ENCODE data around the gene TBC1D30. TPM values are rescaled to one million over a fixed set of nuclear protein-coding genes. Genes with fewer than 3 reads are reported as not detected.

The TBC1D30 gene
- total RNA-seq, 1 donor, result 0.72 TPM

DNA sequence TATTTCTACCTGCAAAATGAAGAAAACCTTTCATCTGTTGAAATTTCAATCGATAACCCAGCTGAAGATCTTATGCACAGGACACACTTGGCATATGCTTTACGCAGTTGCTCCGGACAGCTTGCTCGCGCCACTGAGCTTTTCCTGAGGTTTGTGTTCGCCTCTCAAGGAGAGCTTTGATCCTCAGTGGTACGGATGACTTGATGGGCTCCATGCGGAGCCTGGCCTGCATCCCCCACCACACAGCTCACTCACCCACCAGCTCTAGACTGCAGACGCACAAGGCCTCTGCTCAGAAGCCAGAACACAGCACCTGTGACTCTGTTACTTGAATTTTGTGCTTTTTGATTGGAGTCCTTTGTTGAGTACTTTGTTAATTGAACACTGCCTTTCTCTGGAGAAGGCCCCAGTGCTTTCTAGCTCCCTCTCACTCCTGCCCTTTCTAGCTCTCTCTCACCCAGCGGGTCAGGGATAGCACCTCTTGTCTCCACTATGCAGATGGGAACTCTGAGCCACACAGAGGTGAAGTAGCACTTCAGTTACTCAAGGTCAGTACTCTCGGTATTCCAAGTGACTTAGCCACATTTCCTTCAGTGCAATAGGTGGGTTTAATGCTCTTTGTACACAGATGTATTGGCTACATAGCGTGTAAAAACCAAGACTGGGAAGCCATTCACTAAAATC, 52.1 kb downstream of the TBC1D30 start:
- Histone ChIP-seq H3K27ac (ENCODE audit: low read depth, low read length) (no peak overlapping the region), H3K36me3 (ENCODE audit: insufficient read depth, low read length) (no peaks in the 10 kb centered on the region), H2AFZ (ENCODE audit: low read length) (no peak overlapping the region), H4K20me1 (ENCODE audit: insufficient read depth, low read length) (no peaks in the 10 kb centered on the region), H3K4me1 (ENCODE audit: insufficient read depth, low read length) (no peaks in the 10 kb centered on the region), H3K27me3 (ENCODE audit: insufficient read depth, low read length) (peaks cover 32% of the 10 kb centered on the region), H3K4me3 (ENCODE audit: insufficient read depth, low read length) (no peak overlapping the region), H3K9me3 (ENCODE audit: low read depth, low read length) (no peaks in the 10 kb centered on the region), H3K79me2 (ENCODE audit: insufficient read depth, low read length) (no peaks in the 10 kb centered on the region), H3K4me2 (ENCODE audit: insufficient read depth, low read length) (peak overlapping the region; percentile 52)
- no peak for DNase-seq (ENCODE audit: insufficient read length, low spot score, missing footprints)
- TF ChIP-seq, protein P1, sequence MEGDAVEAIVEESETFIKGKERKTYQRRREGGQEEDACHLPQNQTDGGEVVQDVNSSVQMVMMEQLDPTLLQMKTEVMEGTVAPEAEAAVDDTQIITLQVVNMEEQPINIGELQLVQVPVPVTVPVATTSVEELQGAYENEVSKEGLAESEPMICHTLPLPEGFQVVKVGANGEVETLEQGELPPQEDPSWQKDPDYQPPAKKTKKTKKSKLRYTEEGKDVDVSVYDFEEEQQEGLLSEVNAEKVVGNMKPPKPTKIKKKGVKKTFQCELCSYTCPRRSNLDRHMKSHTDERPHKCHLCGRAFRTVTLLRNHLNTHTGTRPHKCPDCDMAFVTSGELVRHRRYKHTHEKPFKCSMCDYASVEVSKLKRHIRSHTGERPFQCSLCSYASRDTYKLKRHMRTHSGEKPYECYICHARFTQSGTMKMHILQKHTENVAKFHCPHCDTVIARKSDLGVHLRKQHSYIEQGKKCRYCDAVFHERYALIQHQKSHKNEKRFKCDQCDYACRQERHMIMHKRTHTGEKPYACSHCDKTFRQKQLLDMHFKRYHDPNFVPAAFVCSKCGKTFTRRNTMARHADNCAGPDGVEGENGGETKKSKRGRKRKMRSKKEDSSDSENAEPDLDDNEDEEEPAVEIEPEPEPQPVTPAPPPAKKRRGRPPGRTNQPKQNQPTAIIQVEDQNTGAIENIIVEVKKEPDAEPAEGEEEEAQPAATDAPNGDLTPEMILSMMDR (IDR thresholded peaks at IDR 0.05; ENCODE audit: extremely low read depth, low read depth, low read length), result no peak

DNA sequence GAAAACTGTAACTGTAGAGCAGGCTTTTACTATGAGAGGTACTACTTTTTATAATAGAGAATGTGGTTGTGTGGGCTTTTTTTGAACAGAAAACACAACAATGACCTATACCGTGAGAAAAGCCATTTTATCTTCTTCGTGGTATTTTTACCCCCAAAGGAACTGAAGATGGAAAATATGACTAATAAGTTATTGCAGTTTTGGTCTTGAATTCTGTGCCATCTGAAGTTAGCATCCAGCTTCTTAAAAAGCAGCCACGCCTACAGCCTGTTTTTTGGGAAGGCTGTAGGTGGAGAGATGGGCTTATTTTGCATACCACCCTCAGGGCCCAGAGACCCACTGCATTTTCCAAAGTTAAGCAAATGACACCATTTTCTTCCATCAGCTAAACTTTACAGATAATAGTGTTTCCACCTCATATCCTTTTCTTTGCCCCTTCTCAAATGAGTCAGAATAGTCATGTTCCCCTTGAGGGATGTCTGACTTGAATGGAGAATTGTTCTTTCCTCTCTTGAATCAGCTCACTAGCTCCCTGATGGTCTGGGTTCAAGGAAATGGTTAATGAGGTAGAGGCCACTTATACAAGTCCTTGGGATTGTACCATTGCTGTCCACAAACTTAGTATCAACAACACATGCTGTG, 53.0 kb downstream of the TBC1D30 start:
- Histone ChIP-seq H4K20me1 (ENCODE audit: insufficient read depth, low read length) (no peaks in the 10 kb centered on the region), H3K4me2 (ENCODE audit: insufficient read depth, low read length) (no peak overlapping the region), H3K79me2 (ENCODE audit: insufficient read depth, low read length) (no peaks in the 10 kb centered on the region), H3K36me3 (ENCODE audit: insufficient read depth, low read length) (no peaks in the 10 kb centered on the region), H3K27me3 (ENCODE audit: insufficient read depth, low read length) (peaks cover 32% of the 10 kb centered on the region), H3K27ac (ENCODE audit: low read depth, low read length) (no peak overlapping the region), H3K4me3 (ENCODE audit: insufficient read depth, low read length) (no peak overlapping the region), H2AFZ (ENCODE audit: low read length) (no peak overlapping the region), H3K4me1 (ENCODE audit: insufficient read depth, low read length) (no peaks in the 10 kb centered on the region), H3K9me3 (ENCODE audit: low read depth, low read length) (no peaks in the 10 kb centered on the region)
- TF ChIP-seq, protein P1 (IDR thresholded peaks at IDR 0.05; ENCODE audit: extremely low read depth, low read depth, low read length), result no peak
- no peak for DNase-seq (ENCODE audit: insufficient read length, low spot score, missing footprints)

DNA sequence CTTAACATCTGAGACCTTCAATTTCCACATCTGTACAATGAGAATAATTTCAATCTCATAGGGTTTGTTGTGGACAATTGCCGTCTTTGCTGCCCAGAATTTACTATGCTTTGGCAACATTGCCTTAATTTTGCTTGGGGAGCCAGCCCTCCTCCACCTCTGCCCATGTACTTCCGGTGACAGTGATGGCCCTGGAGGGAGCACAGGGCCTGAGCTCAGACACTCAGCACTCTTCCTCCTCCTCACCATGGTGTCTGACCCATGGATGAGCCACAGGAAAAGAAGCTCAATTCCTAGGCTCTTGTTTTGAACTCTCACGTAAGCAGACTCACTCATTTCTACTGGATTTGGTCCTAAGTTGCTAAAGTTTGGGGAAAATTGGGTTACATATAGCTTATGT, 58.2 kb downstream of the TBC1D30 start:
- DNase-seq (ENCODE audit: insufficient read length, low spot score, missing footprints), result no peak
- no peaks in the 10 kb centered on the region for H3K36me3 ChIP-seq (ENCODE audit: insufficient read depth, low read length)

More for the DNA sequence above, 58.2 kb downstream of the TBC1D30 start:
- no peak overlapping the region for H3K4me2 ChIP-seq (ENCODE audit: insufficient read depth, low read length)
- TF ChIP-seq, protein P1 (IDR thresholded peaks at IDR 0.05; ENCODE audit: extremely low read depth, low read depth, low read length), result no peak
- no peak overlapping the region for H3K27ac ChIP-seq (ENCODE audit: low read depth, low read length)
- H2AFZ ChIP-seq (ENCODE audit: low read length), result no peak overlapping the region
- no peak overlapping the region for H3K4me3 ChIP-seq (ENCODE audit: insufficient read depth, low read length)
- H3K9me3 ChIP-seq (ENCODE audit: low read depth, low read length), result no peaks in the 10 kb centered on the region
- H4K20me1 ChIP-seq (ENCODE audit: insufficient read depth, low read length), result no peaks in the 10 kb centered on the region
- H3K4me1 ChIP-seq (ENCODE audit: insufficient read depth, low read length), result no peaks in the 10 kb centered on the region
- H3K79me2 ChIP-seq (ENCODE audit: insufficient read depth, low read length), result no peaks in the 10 kb centered on the region
- H3K27me3 ChIP-seq (ENCODE audit: insufficient read depth, low read length), result peaks cover 19% of the 10 kb centered on the region
